Measurements from ENCODE around the gene PDCL2. TPM values are rescaled to one million over a fixed set of nuclear protein-coding genes. Genes with fewer than 3 reads are reported as not detected.

The PDCL2 gene
- total RNA-seq, 1 donor from 2014 or later = not detected

DNA sequence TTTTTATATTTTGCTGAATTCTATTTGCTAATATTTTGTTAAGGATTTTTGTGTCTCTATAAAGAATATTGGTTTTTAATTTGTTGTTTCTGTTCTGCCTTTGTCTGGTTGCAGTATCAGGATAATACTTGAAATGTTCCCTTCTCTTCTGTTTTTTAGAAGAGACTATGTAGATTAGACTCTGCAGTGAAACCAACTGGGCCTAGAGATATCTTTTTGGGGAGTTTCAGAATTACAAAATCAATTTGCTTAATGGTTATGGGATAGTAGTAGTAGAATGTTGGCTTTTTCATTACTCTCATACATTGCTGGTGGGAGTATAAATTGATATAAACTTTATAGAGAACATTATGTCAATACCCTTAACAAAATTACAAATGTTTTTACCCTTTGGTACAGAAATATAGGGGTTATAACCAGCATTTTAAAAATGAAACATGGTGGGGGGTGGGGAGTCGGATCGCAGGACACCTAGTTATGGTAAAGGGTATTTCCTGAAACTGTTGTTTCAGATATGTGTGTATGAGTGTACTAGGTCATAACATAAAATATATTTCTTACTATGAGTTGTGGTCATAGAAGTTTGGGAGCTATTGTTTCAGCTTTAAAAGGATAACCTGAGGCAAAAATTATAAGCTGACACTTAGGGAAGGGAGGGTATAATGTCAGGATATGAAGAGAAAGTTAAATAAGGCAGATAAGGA lies 74.4 kb downstream of the PDCL2 start:
- no peak overlapping the region for H3K4me3 Mint-ChIP-seq
- ATAC-seq (ENCODE audit: low read depth) (no peak), DNase-seq (no peak)
- H3K27me3 Mint-ChIP-seq = no peaks in the 10 kb centered on the region
- ChIA-PET POLR2A (no interaction called here), CTCF (no interaction called here)
- peaks cover 8% of the 10 kb centered on the region for H3K9me3 Mint-ChIP-seq
- no peak overlapping the region for H3K27ac Mint-ChIP-seq
- peaks cover 3% of the 10 kb centered on the region for H3K4me1 Mint-ChIP-seq
- peaks cover 2% of the 10 kb centered on the region for H3K36me3 Mint-ChIP-seq (ENCODE audit: low read depth)
- intact Hi-C loops (cut with micrococcal nuclease) = no loop called here
- TF ChIP-seq, protein P1, sequence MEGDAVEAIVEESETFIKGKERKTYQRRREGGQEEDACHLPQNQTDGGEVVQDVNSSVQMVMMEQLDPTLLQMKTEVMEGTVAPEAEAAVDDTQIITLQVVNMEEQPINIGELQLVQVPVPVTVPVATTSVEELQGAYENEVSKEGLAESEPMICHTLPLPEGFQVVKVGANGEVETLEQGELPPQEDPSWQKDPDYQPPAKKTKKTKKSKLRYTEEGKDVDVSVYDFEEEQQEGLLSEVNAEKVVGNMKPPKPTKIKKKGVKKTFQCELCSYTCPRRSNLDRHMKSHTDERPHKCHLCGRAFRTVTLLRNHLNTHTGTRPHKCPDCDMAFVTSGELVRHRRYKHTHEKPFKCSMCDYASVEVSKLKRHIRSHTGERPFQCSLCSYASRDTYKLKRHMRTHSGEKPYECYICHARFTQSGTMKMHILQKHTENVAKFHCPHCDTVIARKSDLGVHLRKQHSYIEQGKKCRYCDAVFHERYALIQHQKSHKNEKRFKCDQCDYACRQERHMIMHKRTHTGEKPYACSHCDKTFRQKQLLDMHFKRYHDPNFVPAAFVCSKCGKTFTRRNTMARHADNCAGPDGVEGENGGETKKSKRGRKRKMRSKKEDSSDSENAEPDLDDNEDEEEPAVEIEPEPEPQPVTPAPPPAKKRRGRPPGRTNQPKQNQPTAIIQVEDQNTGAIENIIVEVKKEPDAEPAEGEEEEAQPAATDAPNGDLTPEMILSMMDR (IDR thresholded peaks at IDR 0.05) = no peak

DNA sequence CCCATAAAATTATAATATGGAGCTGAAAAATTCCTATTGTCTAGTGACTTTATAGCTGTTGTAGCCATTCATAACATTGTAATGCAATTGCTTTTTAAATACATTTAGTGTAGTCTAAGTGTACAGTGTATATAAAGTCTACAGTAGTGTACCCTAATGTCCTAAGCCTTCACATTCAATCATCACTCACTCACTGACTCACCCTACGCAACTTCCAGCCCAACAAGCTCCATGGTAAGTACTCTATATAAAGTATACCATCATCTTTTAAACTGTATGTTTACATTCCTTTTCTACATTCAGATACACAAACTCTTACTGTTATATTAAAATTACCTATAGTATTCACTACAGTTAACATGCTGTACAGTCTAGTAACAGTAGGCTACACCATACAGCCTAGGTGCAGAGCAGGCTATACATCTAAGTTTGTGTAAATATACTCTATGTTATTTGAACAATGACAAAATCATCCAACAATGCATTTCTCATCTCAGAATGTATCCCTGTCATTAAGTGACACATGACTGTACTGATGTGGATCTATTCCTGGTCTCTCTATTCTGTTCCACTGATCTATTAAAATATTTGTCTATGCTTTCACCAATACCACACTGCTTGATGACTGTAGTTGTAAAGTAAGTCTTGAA lies 79.0 kb downstream of the PDCL2 start:
- no peak for ATAC-seq (ENCODE audit: low read depth)
- no peaks in the 10 kb centered on the region for H3K27me3 Mint-ChIP-seq
- TF ChIP-seq, protein P1 (IDR thresholded peaks at IDR 0.05) = no peak
- no peak for DNase-seq
- ChIA-PET CTCF (no interaction called here), POLR2A (no interaction called here)
- peaks cover 7% of the 10 kb centered on the region for H3K9me3 Mint-ChIP-seq
- intact Hi-C loops (cut with micrococcal nuclease) = no loop called here
- H3K27ac Mint-ChIP-seq = no peak overlapping the region
- H3K4me3 Mint-ChIP-seq = no peak overlapping the region
- peaks cover 11% of the 10 kb centered on the region for H3K36me3 Mint-ChIP-seq (ENCODE audit: low read depth)
- H3K4me1 Mint-ChIP-seq = peaks cover 21% of the 10 kb centered on the region

DNA sequence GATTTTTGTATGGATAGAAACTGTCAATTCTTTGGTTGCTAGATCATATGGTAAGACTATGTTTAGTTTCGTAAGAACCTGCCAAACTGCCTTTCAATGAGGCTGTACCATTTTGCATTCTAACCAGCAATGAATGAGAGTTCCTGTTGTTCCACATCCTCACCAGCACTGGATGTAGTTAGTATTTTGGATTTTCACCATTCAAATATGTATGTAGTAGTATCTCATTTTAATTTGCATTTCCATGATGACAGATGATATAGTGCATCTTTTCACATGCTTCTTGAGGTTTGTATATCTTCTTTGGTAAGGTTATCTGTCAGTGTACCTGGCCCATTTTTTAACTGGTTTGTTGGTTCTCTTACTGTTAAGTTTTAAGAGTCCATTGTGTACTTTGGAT lies 80.0 kb downstream of the PDCL2 start:
- intact Hi-C loops (cut with micrococcal nuclease) = no loop called here

DNA sequence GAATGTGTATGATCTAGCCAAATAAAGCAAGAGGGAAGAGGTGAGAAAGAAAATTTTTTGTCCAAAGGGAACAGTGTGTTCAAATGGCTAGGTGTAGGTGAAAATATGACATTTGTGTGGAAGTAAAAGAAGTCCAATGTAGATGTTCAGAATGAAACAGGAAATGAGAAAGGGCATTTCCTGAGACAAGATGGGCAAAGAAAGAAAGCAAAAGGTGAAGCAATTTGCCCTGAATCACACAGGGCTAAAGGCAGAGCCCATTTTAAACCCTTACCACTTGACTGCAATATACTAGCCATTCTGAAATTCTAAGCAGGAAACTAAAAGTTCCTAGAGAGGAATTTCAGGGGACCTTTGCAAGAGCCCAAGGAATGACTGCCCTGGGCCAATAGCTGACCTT lies 81.4 kb downstream of the PDCL2 start:
- H3K9me3 Mint-ChIP-seq = peaks cover 5% of the 10 kb centered on the region
- POLR2A ChIA-PET = no interaction called here
- DNase-seq (no peak), ATAC-seq (ENCODE audit: low read depth) (no peak)
- no peak overlapping the region for H3K4me3 Mint-ChIP-seq
- peaks cover 22% of the 10 kb centered on the region for H3K36me3 Mint-ChIP-seq (ENCODE audit: low read depth)
- intact Hi-C loops (cut with micrococcal nuclease) = no loop called here
- H3K4me1 Mint-ChIP-seq = peaks cover 19% of the 10 kb centered on the region
- CTCF ChIA-PET = no interaction called here
- TF ChIP-seq, protein P1 (IDR thresholded peaks at IDR 0.05) = no peak
- H3K27ac Mint-ChIP-seq = no peak overlapping the region
- no peaks in the 10 kb centered on the region for H3K27me3 Mint-ChIP-seq

More for the DNA sequence above, 80.0 kb downstream of the PDCL2 start:
- Mint-ChIP-seq H3K27ac (no peak overlapping the region), H3K9me3 (peaks cover 5% of the 10 kb centered on the region), H3K4me3 (no peak overlapping the region), H3K36me3 (ENCODE audit: low read depth) (peaks cover 16% of the 10 kb centered on the region), H3K27me3 (no peaks in the 10 kb centered on the region), H3K4me1 (peaks cover 19% of the 10 kb centered on the region)
- DNase-seq = no peak
- ATAC-seq (ENCODE audit: low read depth) = no peak
- POLR2A ChIA-PET = no interaction called here
- CTCF ChIA-PET = no interaction called here
- TF ChIP-seq, protein P1 (IDR thresholded peaks at IDR 0.05) = no peak

DNA sequence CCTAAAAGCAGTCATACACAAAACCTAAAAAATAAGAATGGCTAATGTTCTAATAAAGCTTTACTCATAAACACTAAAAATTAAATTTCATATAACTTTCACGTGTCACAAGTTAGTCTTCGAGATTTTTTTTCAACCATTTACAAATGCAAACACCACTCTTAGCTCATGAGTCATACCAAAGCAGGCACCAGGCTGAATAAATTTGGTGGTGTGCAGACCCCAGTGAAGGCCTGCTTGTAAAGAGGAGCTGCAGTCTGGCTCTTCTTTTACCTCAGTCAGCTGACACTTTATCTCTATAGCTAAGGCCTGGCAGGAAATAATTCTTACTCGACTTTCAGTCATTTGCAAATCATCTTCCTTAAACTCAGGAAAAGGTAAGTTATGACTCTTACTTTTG lies 82.8 kb downstream of the PDCL2 start:
- DNase-seq (no peak), ATAC-seq (ENCODE audit: low read depth) (no peak)
- peaks cover 5% of the 10 kb centered on the region for H3K9me3 Mint-ChIP-seq
- peaks cover 22% of the 10 kb centered on the region for H3K36me3 Mint-ChIP-seq (ENCODE audit: low read depth)
- no peaks in the 10 kb centered on the region for H3K27me3 Mint-ChIP-seq
- peaks cover 19% of the 10 kb centered on the region for H3K4me1 Mint-ChIP-seq
- TF ChIP-seq, protein P1 (IDR thresholded peaks at IDR 0.05) = no peak
- no peak overlapping the region for H3K27ac Mint-ChIP-seq
- ChIA-PET CTCF (interaction anchor here (0.9 kb wide), 1 partner anchor 9 kb away, joined by 4 read pairs; no protein-coding TSS in a partner anchor), POLR2A (interaction anchor here (1.2 kb wide), 1 partner anchor 36 kb away, joined by 3 read pairs; no protein-coding TSS in a partner anchor)
- no peak overlapping the region for H3K4me3 Mint-ChIP-seq
- intact Hi-C loops (cut with micrococcal nuclease) = no loop called here
